CD4-positive, alpha-beta T cell treated with Interleukin-2 at 100 ng/mL for 4 hours (primary cell): ENCODE data around the gene TRIAP1.
"Not testable (repeated sequence)": the region's sequence is repeated elsewhere in the genome, so short reads cannot be mapped to it uniquely, and the experiment has no call there.

Source experiments
- DNase-seq: peaks from one replicate; pipeline ENCODE4 v3.0.0-alpha.2; 2020; ENCODE audit warnings: low spot score

TRIAP1 gene

DNA sequence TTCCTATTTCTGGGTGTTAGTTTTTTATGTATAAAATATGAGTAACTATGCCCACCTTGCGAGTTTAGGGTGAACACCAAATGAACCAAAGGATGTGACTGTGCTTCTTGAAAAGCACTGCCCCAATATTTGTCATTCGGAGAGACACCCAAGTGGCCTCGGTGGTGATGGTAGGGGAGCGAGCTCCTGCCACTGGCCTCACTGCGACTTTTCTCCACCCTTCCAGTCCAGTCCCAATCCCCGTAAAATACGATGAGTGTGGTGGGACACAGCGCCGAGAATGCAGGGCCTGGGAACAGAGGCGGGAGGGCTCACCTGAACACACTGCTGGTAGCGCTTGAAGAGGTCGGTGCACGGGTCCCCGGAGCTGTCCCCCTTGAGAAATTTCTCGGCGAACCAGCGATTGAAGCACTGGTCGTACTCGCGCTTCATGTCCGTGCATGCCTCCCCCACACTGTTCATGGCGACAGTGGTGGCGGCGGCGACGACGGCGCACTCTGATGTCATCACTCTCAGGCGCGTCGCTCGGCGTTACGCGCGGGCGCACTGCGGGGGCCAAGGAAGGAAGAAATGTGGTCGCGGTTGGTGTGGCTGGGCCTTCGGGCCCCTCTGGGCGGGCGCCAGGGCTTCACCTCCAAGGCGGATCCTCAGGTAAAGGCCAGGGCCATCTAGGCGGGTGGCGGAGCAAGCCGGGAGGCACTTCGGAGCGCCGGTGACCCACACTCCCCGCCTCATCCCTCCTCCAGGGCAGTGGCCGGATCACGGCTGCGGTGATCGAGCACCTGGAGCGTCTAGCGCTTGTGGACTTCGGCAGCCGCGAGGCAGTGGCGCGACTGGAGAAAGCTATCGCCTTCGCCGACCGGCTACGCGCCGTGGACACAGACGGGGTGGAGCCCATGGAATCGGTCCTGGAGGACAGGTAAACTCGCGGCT lies at the start of gene TRIAP1, which contains the start of gene GATC:
TSS of gene TRIAP1 (minus strand) at position 474 of the 933 bp plus-strand sequence. CDS start at position 462, 12 bp downstream.
TSS of gene GATC (plus strand) at position 534 of the 933 bp plus-strand sequence. CDS start at position 571, 37 bp downstream.
- DNase-seq: peak; percentile 85

- DNase-seq: no peak
These were observed 49.1 kb upstream of the TRIAP1 start for GRCh38 chr12:120495186-120495730.

GRCh38 chr12:120490833-120491512 lies 44.8 kb upstream of the TRIAP1 start:
- no peak for DNase-seq

DNA sequence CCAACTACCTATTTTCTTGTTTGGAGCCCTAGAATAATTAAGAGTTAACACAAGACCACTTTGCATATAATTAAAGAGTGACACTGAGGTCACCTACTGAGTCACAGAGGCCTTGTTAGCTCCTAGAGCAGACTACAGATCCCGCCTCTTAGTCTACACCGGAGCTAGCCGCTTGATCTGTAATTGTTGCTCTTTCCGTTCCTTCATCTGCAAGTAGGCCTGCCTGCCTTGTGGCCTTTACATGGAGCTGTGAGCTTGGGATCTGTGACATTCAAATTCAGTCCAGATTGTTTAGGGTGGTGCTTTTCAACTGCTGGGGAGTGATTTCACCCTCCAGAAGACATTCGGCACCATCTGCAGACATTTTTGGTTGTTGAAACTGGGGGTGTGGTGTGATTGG lies 44.1 kb upstream of the TRIAP1 start:
- DNase-seq: no peak

GRCh38 chr12:120489018-120489417 lies 42.8 kb upstream of the TRIAP1 start:
- no peak for DNase-seq

GRCh38 chr12:120488057-120488640 lies 42.0 kb upstream of the TRIAP1 start:
- no peak for DNase-seq

GRCh38 chr12:120487552-120487951 lies 41.4 kb upstream of the TRIAP1 start:
- DNase-seq: not testable (repeated sequence)

GRCh38 chr12:120485961-120486881 lies 40.0 kb upstream of the TRIAP1 start:
- no peak for DNase-seq

- no peak for DNase-seq
These were observed 37.4 kb upstream of the TRIAP1 start for GRCh38 chr12:120483621-120484020.

GRCh38 chr12:120481022-120481767 lies 35.0 kb upstream of the TRIAP1 start:
- DNase-seq: peak; percentile 41

DNA sequence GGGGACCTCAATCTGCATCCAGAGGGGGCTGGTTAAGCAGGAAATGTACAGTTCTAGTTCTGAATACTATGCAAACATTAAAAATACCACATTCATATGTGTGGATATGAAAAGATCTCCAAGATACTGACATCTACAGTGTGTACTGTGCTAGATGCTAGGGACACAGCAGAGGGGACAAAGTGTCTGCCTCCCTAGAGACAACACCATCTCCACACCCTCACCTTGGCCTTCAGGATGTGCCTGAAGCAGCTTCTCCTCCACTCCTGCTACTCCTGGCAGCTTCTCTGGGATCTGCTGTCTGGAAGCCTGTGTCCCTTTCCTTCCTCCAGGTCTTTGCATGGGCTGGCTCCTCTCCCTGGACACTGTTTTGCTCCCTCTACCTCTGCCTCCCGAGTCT lies 34.0 kb upstream of the TRIAP1 start:
- DNase-seq: no peak

GRCh38 chr12:120479458-120479857 lies 33.3 kb upstream of the TRIAP1 start:
- DNase-seq: no peak

GRCh38 chr12:120475643-120476042 lies 29.5 kb upstream of the TRIAP1 start:
- DNase-seq: no peak

GRCh38 chr12:120474616-120474960 lies 28.4 kb upstream of the TRIAP1 start:
- DNase-seq: no peak

DNA sequence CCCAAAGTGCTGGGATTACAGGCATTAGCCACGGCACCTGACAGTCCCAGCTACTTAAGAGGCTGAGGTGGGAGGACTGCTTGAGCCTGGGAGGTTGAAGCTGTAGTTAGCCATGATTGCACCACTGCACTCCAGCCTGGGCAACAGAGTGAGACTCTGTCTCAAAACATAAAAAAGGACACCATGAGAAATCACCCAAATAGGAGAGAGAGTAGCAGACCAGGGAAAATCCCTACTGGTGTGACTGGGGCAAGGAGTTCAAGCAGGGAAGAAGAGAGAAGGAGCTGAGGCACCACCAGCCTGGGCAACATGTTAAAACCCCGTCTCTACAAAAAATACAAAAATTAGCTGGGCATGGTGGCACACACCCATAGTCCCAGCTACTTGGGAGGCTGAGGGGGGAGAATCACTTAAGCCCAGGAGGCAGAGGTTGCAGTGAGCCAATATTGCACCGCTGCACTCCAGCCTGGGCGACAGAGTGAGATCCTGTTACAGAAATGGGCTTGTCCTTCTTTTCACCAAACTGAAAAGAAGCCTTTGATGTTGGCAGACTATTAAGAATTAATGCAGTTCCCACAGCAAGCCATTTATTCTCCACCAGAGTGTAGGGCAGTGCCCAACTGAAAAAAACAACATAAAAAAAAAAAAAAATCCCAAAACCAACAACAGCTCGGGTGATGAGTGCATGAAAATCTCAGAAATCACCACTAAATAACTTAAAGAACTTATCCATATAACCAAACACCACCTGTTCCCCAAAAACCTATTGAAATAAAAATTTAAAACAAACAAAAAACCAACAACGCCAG lies 27.8 kb upstream of the TRIAP1 start:
- no peak for DNase-seq

DNA sequence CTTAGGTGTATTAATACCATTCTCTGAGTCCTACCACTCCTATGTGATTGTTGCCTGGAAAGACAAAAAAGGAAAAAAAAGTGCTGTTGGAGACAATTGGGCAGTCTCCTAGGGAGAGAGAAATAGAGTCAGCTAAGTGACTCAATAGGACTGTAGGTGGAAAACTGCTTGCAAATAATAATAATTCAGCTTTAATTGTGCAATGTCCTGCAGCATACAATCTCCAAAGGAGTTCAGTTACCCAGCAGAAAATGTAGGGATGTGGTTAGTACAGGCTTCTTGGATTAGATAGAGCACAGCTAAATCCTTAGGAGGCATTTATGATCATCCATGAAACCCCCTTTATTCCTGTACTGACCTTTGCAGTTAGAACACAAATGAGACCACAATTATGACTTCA lies 26.3 kb upstream of the TRIAP1 start:
- DNase-seq: no peak

- DNase-seq: no peak
These were observed 24.1 kb upstream of the TRIAP1 start for GRCh38 chr12:120470150-120470784.

DNA sequence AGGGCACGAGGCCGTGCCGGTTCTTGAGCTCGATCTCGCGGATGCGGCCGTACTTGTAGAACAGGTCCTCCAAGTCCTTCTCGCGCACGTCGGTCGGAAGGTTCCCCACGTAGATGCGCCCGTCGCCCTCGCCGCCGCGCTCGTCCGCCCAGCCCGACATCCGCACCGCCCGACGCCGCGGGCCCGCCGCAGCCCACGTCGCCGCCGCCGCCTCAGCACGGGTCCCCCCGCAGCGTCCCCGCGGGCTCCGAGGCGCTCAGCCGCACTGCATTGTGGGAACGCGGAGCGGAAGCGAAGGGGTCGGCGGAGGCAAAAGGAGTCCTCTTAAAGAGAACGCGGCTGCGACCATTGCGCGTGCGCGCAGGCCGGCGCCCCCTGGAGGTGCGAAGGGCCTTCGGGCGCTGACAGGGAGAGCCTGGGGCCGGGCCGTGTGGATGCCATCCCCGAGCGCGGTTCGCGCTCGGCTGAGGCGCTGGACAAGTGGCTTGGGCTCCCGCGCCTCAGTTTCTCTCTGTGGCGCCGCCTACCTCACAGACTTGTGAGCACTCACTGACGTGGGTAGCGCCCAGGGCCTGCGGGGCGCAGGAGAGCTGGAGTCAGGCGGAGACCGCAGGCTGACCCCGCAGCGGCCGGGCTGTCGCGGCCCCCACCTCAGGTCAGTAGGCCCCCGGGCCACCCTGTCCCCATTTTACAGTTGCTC lies 23.4 kb upstream of the TRIAP1 start, which contains the start of gene SRSF9:
TSS of gene SRSF9 (minus strand) at position 299 of the 700 bp plus-strand sequence. CDS start at position 160, 139 bp downstream.
- peak; percentile 98 for DNase-seq
